Esophagus (tissue), 2 donors: ENCODE measurements around the gene NCAPG2. TPM values are rescaled to one million over a fixed set of nuclear protein-coding genes. Genes with fewer than 3 reads are reported as not detected.

Source experiments
- H3K27ac ChIP-seq, 2 donors: one replicate each; pipeline ENCODE4 v1.5.1; 2013; ENCODE audit warnings: low read depth in 2 of 2, mild to moderate bottlenecking in 2 of 2, inconsistent platforms in 1 of 2, low read length in 1 of 2, moderate library complexity in 1 of 2
- H3K27me3 ChIP-seq, 2 donors: one replicate each; pipeline ENCODE4 v1.6.1; 2013; ENCODE audit warnings: low read length in 2 of 2, control low read depth in 1 of 2, mild to moderate bottlenecking in 1 of 2; ENCODE audit not compliant: insufficient read depth in 2 of 2, control insufficient read depth in 1 of 2
- H3K36me3 ChIP-seq, 2 donors: one replicate each; pipeline ENCODE4 v1.6.1; 2013; ENCODE audit warnings: low read length in 1 of 2; ENCODE audit not compliant: control insufficient read depth in 2 of 2, insufficient read depth in 2 of 2
- H3K4me1 ChIP-seq, 2 donors: one replicate each; pipeline ENCODE4 v1.6.1; 2013; ENCODE audit warnings: low read length in 1 of 2; ENCODE audit not compliant: control insufficient read depth in 2 of 2, insufficient read depth in 2 of 2
- H3K4me3 ChIP-seq, 2 donors: one replicate each; pipeline ENCODE4 v1.5.1; 2013; ENCODE audit warnings: low read length in 2 of 2, mild to moderate bottlenecking in 2 of 2, low read depth in 1 of 2, moderate library complexity in 1 of 2
- H3K9me3 ChIP-seq, 2 donors: one replicate each; pipeline ENCODE4 v1.6.1; 2013; ENCODE audit warnings: mild to moderate bottlenecking in 2 of 2, low read depth in 1 of 2, low read length in 1 of 2, moderate library complexity in 1 of 2; ENCODE audit not compliant: control insufficient read depth in 2 of 2, insufficient read depth in 1 of 2
- WGBS, 2 donors: extraction: QIAGEN DNeasy Blood & Tissue Kit; methylation state at CpG; one replicate each; pipeline ENCODE4 v1.1.7; 2013; 5-methylcytosine and 5-hydroxymethylcytosine counted together
- polyA plus RNA-seq, 2 donors: library from polyadenylated mRNA; stranded (reverse); fragments of 200-250 nt; gene quantifications; one replicate each; pipeline ENCODE4 v1.2.3, GENCODE V29; 2013
- donor health status: healthy with polysubstance abuse.
- donor health status: Bipolar disorder and iron deficiency.

NCAPG2 gene
- polyA plus RNA-seq, 2 donors: 4.9 to 8.1 TPM

DNA sequence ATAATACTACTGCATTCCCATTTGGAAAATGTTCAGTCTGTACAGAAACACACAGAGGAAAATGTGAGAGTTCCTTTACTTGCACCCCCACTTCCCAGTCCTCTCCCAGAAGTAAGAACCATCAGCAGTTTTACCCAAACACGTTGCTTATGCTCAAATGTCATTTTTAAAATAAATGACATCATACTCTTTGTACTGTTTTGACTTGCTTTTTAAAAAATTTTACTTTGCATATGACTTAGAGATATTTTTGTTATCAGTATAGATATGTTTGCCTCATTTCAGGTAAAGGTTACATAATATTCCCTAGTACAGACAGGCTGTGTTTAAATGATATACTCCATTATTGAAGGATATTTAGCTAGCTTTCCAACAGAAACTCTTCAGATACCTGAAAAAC lies 103.5 kb downstream of the NCAPG2 start:
- Histone ChIP-seq H3K9me3 (no peaks in the 10 kb centered on the region), H3K27ac (no peak overlapping the region), H3K27me3 (no peaks in the 10 kb centered on the region), H3K4me1 (no peaks in the 10 kb centered on the region), H3K4me3 (no peak overlapping the region), H3K36me3 (no peaks in the 10 kb centered on the region)
- WGBS, 2 donors: 52 to 72% methylated on average over 1 of the region's 1 CpG

DNA sequence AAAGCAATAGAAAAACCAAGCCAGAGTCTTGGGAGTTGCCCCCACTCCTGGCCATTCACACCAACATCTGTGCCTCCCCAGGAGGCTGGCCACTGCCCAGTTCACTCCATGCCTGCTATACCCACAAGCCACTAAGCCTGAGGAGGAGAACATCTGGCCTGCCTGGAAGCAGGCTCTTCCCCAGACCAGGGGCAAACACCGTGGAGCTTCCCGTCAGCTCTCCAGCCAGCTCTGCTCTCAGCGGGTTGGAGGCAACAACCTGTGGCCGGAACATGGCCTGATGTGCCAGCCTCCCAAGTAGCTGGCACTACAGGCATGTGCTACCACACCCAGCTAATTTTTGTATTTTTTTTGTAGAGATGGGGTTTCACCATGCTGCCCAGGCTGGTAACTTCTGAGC lies 107.9 kb downstream of the NCAPG2 start:
- H3K36me3 ChIP-seq: no peaks in the 10 kb centered on the region
- H3K27me3 ChIP-seq: no peaks in the 10 kb centered on the region
- WGBS, 2 donors: 94 to 99% methylated on average over 4 of the region's 4 CpGs
- no peak overlapping the region for H3K27ac ChIP-seq
- peaks cover 0 to 2% of the 10 kb centered on the region in 2 donors for H3K4me1 ChIP-seq
- no peak overlapping the region for H3K4me3 ChIP-seq
- H3K9me3 ChIP-seq: peaks cover 3 to 9% of the 10 kb centered on the region in 2 donors

DNA sequence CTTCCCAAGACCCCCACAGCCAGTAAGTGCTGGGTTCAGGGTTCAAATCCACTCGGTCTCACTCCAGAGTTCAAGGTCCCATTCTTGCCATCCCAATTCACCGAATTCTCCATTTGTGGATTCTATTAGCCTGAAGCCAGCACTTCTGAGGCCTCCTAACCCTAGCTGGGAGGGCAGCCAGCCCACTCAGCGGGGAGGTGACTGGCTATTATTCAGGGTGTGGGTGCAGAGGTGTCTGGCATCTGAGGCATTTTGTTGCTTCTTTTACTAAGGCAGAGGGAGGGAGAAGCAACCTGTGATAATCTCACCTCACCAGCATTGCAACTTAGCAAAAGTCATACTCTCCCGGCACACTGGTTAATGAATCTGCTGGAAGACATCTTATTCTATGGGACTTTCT lies 108.3 kb downstream of the NCAPG2 start:
- Histone ChIP-seq H3K4me3 (no peak overlapping the region), H3K4me1 (peaks cover 0 to 2% of the 10 kb centered on the region in 2 donors), H3K27ac (no peak overlapping the region), H3K27me3 (no peaks in the 10 kb centered on the region), H3K9me3 (peaks cover 3 to 9% of the 10 kb centered on the region in 2 donors), H3K36me3 (no peaks in the 10 kb centered on the region)
- WGBS, 2 donors: 92 to 95% methylated on average over 4 of the region's 4 CpGs

GRCh38 chr7:158595068-158595467 lies 109.5 kb downstream of the NCAPG2 start:
- peaks cover 3 to 11% of the 10 kb centered on the region in 2 donors for H3K9me3 ChIP-seq
- H3K27me3 ChIP-seq: no peaks in the 10 kb centered on the region
- H3K4me3 ChIP-seq: peak overlapping the region in 1 of 2 donors; percentile 11
- peak overlapping the region in 1 of 2 donors; percentile 0 for H3K27ac ChIP-seq
- no peaks in the 10 kb centered on the region for H3K36me3 ChIP-seq
- peaks cover 0 to 2% of the 10 kb centered on the region in 2 donors for H3K4me1 ChIP-seq
- 75 to 79% methylated on average over 3 of the region's 3 CpGs for WGBS, 2 donors

DNA sequence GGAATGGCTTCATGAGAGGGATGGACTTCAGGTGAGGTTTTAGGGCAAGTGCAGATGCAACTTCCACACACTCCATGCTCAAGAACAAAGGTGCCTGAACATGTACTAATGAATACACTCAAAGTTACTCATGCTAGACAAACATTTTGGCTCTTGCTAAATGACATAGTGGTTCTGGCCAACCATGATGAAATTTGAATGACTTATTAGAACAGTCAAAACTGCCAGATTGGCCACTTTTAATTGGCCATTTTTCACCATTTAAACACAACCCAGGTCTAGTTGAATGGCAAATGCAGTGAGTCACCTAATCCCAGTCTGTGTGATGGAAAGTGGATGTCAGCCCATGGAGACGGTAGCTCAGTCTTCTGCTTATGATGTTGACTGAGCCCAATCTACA lies 112.1 kb downstream of the NCAPG2 start:
- H3K4me3 ChIP-seq: no peak overlapping the region
- WGBS, 2 donors: 67 to 75% methylated on average over 1 of the region's 1 CpG
- no peaks in the 10 kb centered on the region for H3K27me3 ChIP-seq
- H3K4me1 ChIP-seq: peaks cover 2 to 3% of the 10 kb centered on the region in 2 donors
- H3K27ac ChIP-seq: no peak overlapping the region
- peaks cover 3 to 13% of the 10 kb centered on the region in 2 donors for H3K9me3 ChIP-seq
- H3K36me3 ChIP-seq: no peaks in the 10 kb centered on the region

GRCh38 chr7:158591944-158592343 lies 112.7 kb downstream of the NCAPG2 start:
- Histone ChIP-seq H3K36me3 (no peaks in the 10 kb centered on the region), H3K27ac (no peak overlapping the region), H3K27me3 (no peaks in the 10 kb centered on the region), H3K4me3 (no peak overlapping the region), H3K4me1 (peaks cover 2 to 8% of the 10 kb centered on the region in 2 donors), H3K9me3 (peaks cover 3 to 13% of the 10 kb centered on the region in 2 donors)
- WGBS, 2 donors: 89 to 90% methylated on average over 15 of the region's 15 CpGs

GRCh38 chr7:158590181-158590530 lies 114.4 kb downstream of the NCAPG2 start:
- Histone ChIP-seq H3K9me3 (peaks cover 3 to 12% of the 10 kb centered on the region in 2 donors), H3K4me3 (no peak overlapping the region), H3K4me1 (peaks cover 12 to 13% of the 10 kb centered on the region in 2 donors), H3K27me3 (no peaks in the 10 kb centered on the region), H3K36me3 (no peaks in the 10 kb centered on the region), H3K27ac (no peak overlapping the region)
- 88 to 92% methylated on average over 12 of the region's 12 CpGs for WGBS, 2 donors

- Histone ChIP-seq H3K27ac (no peak overlapping the region), H3K36me3 (no peaks in the 10 kb centered on the region), H3K4me1 (peaks cover 10 to 13% of the 10 kb centered on the region in 2 donors), H3K27me3 (peaks cover 0 to 2% of the 10 kb centered on the region in 2 donors), H3K9me3 (peaks cover 3 to 10% of the 10 kb centered on the region in 2 donors), H3K4me3 (no peak overlapping the region)
- 36 to 65% methylated on average over 1 of the region's 1 CpG for WGBS, 2 donors
These were observed 115.0 kb downstream of the NCAPG2 start for GRCh38 chr7:158589653-158590052.

DNA sequence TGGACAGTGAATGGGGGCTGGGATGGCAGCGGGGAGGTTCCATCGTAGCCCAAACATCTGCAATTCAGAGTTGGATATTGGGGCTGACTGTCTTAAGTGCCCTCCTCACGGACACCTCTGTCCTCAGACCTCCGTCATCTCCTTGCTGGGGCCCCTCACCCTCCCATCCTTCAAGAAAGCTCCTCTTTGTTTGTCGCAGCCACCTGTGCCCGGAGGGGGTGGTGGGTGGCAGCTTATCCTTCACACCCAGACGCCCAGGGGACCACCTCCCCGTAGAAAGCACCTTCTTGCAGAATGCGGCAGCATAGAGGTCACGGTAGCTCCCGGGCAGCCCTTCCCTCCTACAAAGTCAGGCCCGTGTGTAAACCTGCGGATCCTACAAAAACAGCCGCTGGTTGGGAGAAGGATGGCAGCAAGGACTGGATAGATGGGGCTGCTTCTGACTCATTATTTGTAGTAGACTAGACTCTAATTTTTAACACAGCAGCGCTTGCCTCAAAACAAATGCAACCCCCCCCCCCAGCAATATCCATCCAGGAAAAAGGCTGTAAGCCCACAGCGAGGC lies 115.6 kb downstream of the NCAPG2 start:
- Histone ChIP-seq H3K4me1 (peaks cover 10 to 13% of the 10 kb centered on the region in 2 donors), H3K9me3 (peaks cover 3 to 8% of the 10 kb centered on the region in 2 donors), H3K4me3 (no peak overlapping the region), H3K27me3 (peaks cover 0 to 2% of the 10 kb centered on the region in 2 donors), H3K27ac (no peak overlapping the region), H3K36me3 (no peaks in the 10 kb centered on the region)
- WGBS, 2 donors: 34 to 42% methylated on average over 16 of the region's 16 CpGs
